ENCODE measurements around the gene CUX1.
"Not testable (repeated sequence)": the region's sequence is repeated elsewhere in the genome, so short reads cannot be mapped to it uniquely, and the experiment has no call there.

The CUX1 gene

GRCh38 chr7:102208826-102209225, 391.4 kb downstream of the CUX1 start:
- FAIRE-seq: no peak
- DNase-seq (ENCODE audit: extremely low spot score, insufficient read length, low read depth): no peak

- FAIRE-seq: no peak
Measured at GRCh38 chr7:102210787-102211186, 393.4 kb downstream of the CUX1 start.

GRCh38 chr7:102211590-102212550, 394.4 kb downstream of the CUX1 start:
- FAIRE-seq: peak; percentile 82

More at GRCh38 chr7:102210787-102211186, 393.4 kb downstream of the CUX1 start:
- DNase-seq (ENCODE audit: extremely low spot score, insufficient read length, low read depth): no peak

GRCh38 chr7:102214477-102215072, 397.1 kb downstream of the CUX1 start:
- no peak for DNase-seq (ENCODE audit: extremely low spot score, insufficient read length, low read depth)
- FAIRE-seq: no peak

More at GRCh38 chr7:102211590-102212550, 394.4 kb downstream of the CUX1 start:
- peak; percentile 45 for DNase-seq (ENCODE audit: extremely low spot score, insufficient read length, low read depth)

GRCh38 chr7:102215256-102215655, 397.8 kb downstream of the CUX1 start:
- FAIRE-seq (no peak), DNase-seq (ENCODE audit: extremely low spot score, insufficient read length, low read depth) (no peak)

- FAIRE-seq: no peak
- DNase-seq (ENCODE audit: extremely low spot score, insufficient read length, low read depth): no peak
Measured at GRCh38 chr7:102215711-102216110, 398.3 kb downstream of the CUX1 start.

GRCh38 chr7:102216573-102217314, 399.3 kb downstream of the CUX1 start:
- DNase-seq (ENCODE audit: extremely low spot score, insufficient read length, low read depth) (no peak), FAIRE-seq (no peak)

- DNase-seq (ENCODE audit: extremely low spot score, insufficient read length, low read depth): no peak
- FAIRE-seq: no peak
Measured at GRCh38 chr7:102220229-102220850, 402.9 kb downstream of the CUX1 start.

GRCh38 chr7:102220960-102221800, 403.8 kb downstream of the CUX1 start:
- DNase-seq (ENCODE audit: extremely low spot score, insufficient read length, low read depth) (no peak), FAIRE-seq (no peak)

- no peak for FAIRE-seq
Measured at GRCh38 chr7:102221961-102222360, 404.5 kb downstream of the CUX1 start.

GRCh38 chr7:102222445-102222844, 405.0 kb downstream of the CUX1 start:
- FAIRE-seq: no peak
- DNase-seq (ENCODE audit: extremely low spot score, insufficient read length, low read depth): no peak

More at GRCh38 chr7:102221961-102222360, 404.5 kb downstream of the CUX1 start:
- DNase-seq (ENCODE audit: extremely low spot score, insufficient read length, low read depth): no peak

GRCh38 chr7:102223184-102223583, 405.8 kb downstream of the CUX1 start:
- no peak for FAIRE-seq

GRCh38 chr7:102225025-102225424, 407.6 kb downstream of the CUX1 start:
- no peak for DNase-seq (ENCODE audit: extremely low spot score, insufficient read length, low read depth)
- no peak for FAIRE-seq

More at GRCh38 chr7:102223184-102223583, 405.8 kb downstream of the CUX1 start:
- no peak for DNase-seq (ENCODE audit: extremely low spot score, insufficient read length, low read depth)

- no peak for DNase-seq (ENCODE audit: extremely low spot score, insufficient read length, low read depth)
Measured at GRCh38 chr7:102227371-102227770, 409.9 kb downstream of the CUX1 start.

GRCh38 chr7:102228935-102229334, 411.5 kb downstream of the CUX1 start:
- FAIRE-seq (no peak), DNase-seq (ENCODE audit: extremely low spot score, insufficient read length, low read depth) (no peak)

More at GRCh38 chr7:102227371-102227770, 409.9 kb downstream of the CUX1 start:
- FAIRE-seq: no peak

- FAIRE-seq; DNase-seq (ENCODE audit: extremely low spot score, insufficient read length, low read depth): not testable (repeated sequence)
Measured at GRCh38 chr7:102230162-102230561, 412.7 kb downstream of the CUX1 start.

- no peak for DNase-seq (ENCODE audit: extremely low spot score, insufficient read length, low read depth)
Measured at GRCh38 chr7:102230593-102230992, 413.2 kb downstream of the CUX1 start.

GRCh38 chr7:102232611-102233286, 415.3 kb downstream of the CUX1 start:
- FAIRE-seq (no peak), DNase-seq (ENCODE audit: extremely low spot score, insufficient read length, low read depth) (no peak)

More at GRCh38 chr7:102230593-102230992, 413.2 kb downstream of the CUX1 start:
- FAIRE-seq: no peak

Data from GM18507 (cell line).